HepG2 (cell line): ENCODE measurements around the gene ATN1. TPM values are rescaled to one million over a fixed set of nuclear protein-coding genes. Genes with fewer than 3 reads are reported as not detected.
A peak's percentile ranks its signal among the peaks of the same experiment; 100 is the strongest.

Experiments
- DNMT1 ChIP-seq: sonication (generic); formaldehyde crosslinking; IDR thresholded peaks from 2 replicates; pipeline ENCODE4 v1.5.1; 2020; ENCODE audit warnings: mild to moderate bottlenecking, missing genetic modification reagents
- ESRRA ChIP-seq: sonication (generic); formaldehyde crosslinking; IDR thresholded peaks from 2 replicates; pipeline ENCODE4 v1.5.1; 2020; ENCODE audit warnings: mild to moderate bottlenecking, low read depth, missing genetic modification reagents
- HNF4A ChIP-seq: sonication (generic); formaldehyde crosslinking; IDR thresholded peaks from 2 replicates; pipeline ENCODE4 v1.4.0; 2020; ENCODE audit warnings: missing genetic modification reagents
- HOXA5 ChIP-seq: sonication (generic); formaldehyde crosslinking; IDR thresholded peaks from 2 replicates; pipeline ENCODE4 v1.4.0; 2020; ENCODE audit warnings: missing genetic modification reagents
- HOXA9 ChIP-seq: sonication (generic); formaldehyde crosslinking; IDR thresholded peaks from 2 replicates; pipeline ENCODE4 v1.8.1; 2022; ENCODE audit warnings: missing genetic modification reagents, mild to moderate bottlenecking, moderate library complexity, borderline replicate concordance
- HOXD1 ChIP-seq: sonication (generic); formaldehyde crosslinking; IDR thresholded peaks from 2 replicates; pipeline ENCODE4 v1.5.0; 2020; ENCODE audit warnings: missing genetic modification reagents
- KLF6 ChIP-seq: IDR thresholded peaks from 2 replicates; pipeline ENCODE4 v1.8.0; 2016; ENCODE audit warnings: missing biosample characterization, missing genetic modification reagents
- MLXIP ChIP-seq: sonication (generic); formaldehyde crosslinking; IDR thresholded peaks from 2 replicates; pipeline ENCODE4 v1.9.0; 2021; ENCODE audit warnings: missing genetic modification reagents, borderline replicate concordance
- MNT ChIP-seq: fragments of 450-650 bp; IDR thresholded peaks from 2 replicates; pipeline ENCODE4 v1.6.1; 2016
- MXI1 ChIP-seq: IDR thresholded peaks from 3 replicates; pipeline ENCODE4 v1.6.1; 2012; ENCODE audit warnings: low read depth, low read length, inconsistent platforms, borderline replicate concordance
- NCOA1 ChIP-seq: sonication (generic); formaldehyde crosslinking; IDR thresholded peaks from 2 replicates; pipeline ENCODE4 v1.9.0; 2021; ENCODE audit warnings: missing genetic modification reagents
- NFYC ChIP-seq: IDR thresholded peaks from 2 replicates; pipeline ENCODE4 v1.6.1; 2016; ENCODE audit warnings: missing genetic modification reagents, missing compliant biosample characterization
- NR2F2 ChIP-seq: IDR thresholded peaks from 2 replicates; pipeline ENCODE4 v1.6.1; 2012; ENCODE audit warnings: low read depth, inconsistent platforms, borderline replicate concordance
- REL ChIP-seq: sonication (generic); formaldehyde crosslinking; conservative IDR thresholded peaks from 2 replicates; pipeline ENCODE4 v1.8.0; 2022; ENCODE audit warnings: mild to moderate bottlenecking, missing genetic modification reagents, moderate library complexity
- SAP130 ChIP-seq: IDR thresholded peaks from 2 replicates; pipeline ENCODE4 v1.6.1; 2016; ENCODE audit warnings: low read depth
- SMARCC2 ChIP-seq: fragments of 450-650 bp; IDR thresholded peaks from 2 replicates; pipeline ENCODE4 v1.6.1; 2017; ENCODE audit warnings: antibody characterized with exemption, mild to moderate bottlenecking
- SP4 ChIP-seq: sonication (generic); formaldehyde crosslinking; IDR thresholded peaks from 2 replicates; pipeline ENCODE4 v1.8.1; 2023; ENCODE audit warnings: mild to moderate bottlenecking, missing genetic modification reagents
- TAF15 ChIP-seq: fragments of 200-400 bp; formaldehyde crosslinking; IDR thresholded peaks from one replicate; pipeline ENCODE4 v1.6.1; 2018; ENCODE audit warnings: mild to moderate bottlenecking, low read depth, low read length; ENCODE audit not compliant: poor library complexity, severe bottlenecking
- TIGD3 ChIP-seq: sonication (generic); formaldehyde crosslinking; IDR thresholded peaks from 2 replicates; pipeline ENCODE4 v1.5.1; 2020; ENCODE audit warnings: mild to moderate bottlenecking, missing genetic modification reagents, borderline replicate concordance
- ZBTB7A ChIP-seq: sonication (generic); formaldehyde crosslinking; IDR thresholded peaks from 2 replicates; pipeline ENCODE4 v1.8.0; 2022; ENCODE audit warnings: mild to moderate bottlenecking, missing genetic modification reagents
- ZBTB8A ChIP-seq: sonication (generic); formaldehyde crosslinking; IDR thresholded peaks from 2 replicates; pipeline ENCODE4 v1.4.0; 2020; ENCODE audit warnings: mild to moderate bottlenecking, low read depth, missing genetic modification reagents, borderline replicate concordance
- ZNF160 ChIP-seq: sonication (generic); formaldehyde crosslinking; IDR thresholded peaks from 2 replicates; pipeline ENCODE4 v1.8.0; 2022; ENCODE audit warnings: mild to moderate bottlenecking, inconsistent platforms, missing genetic modification reagents
- ZNF329 ChIP-seq: sonication (generic); formaldehyde crosslinking; IDR thresholded peaks from 2 replicates; pipeline ENCODE4 v1.9.0; 2021; ENCODE audit warnings: low read depth, mild to moderate bottlenecking, missing genetic modification reagents
- ZNF557 ChIP-seq: sonication (generic); formaldehyde crosslinking; IDR thresholded peaks from 2 replicates; pipeline ENCODE4 v1.4.0; 2020; ENCODE audit warnings: missing genetic modification reagents
- ZNF564 ChIP-seq: sonication (generic); formaldehyde crosslinking; IDR thresholded peaks from 2 replicates; pipeline ENCODE4 v1.8.1; 2023; ENCODE audit warnings: mild to moderate bottlenecking, missing genetic modification reagents
- ZNF652 ChIP-seq: IDR thresholded peaks from 2 replicates; pipeline ENCODE4 v1.6.1; 2016; ENCODE audit warnings: low read depth, borderline replicate concordance
- polyA plus RNA-seq, 8 experiments: library from polyadenylated mRNA; depleted of rRNA in 3 of 8; stranded (reverse) in 7 of 8; unstranded in 1 of 8; fragments of >200 nt; fragmentation: Illumina TruSeq in 4 of 8; extraction: Trizol in 4 of 8; gene quantifications; 2 replicates each; pipeline versions ENCODE4 v1.2.1 to v1.2.3, GENCODE V29; 2011 to 2016; ENCODE audit warnings: low read depth in 4 of 8, missing spikeins in 1 of 8, mixed read lengths in 1 of 8; ENCODE audit not compliant: insufficient read depth in 1 of 8
- total RNA-seq, 5 experiments: library from RNA; depleted of rRNA; stranded (reverse); fragments of >200 nt; fragmentation: Illumina TruSeq; extraction: Trizol; gene quantifications; 2 replicates each; pipeline ENCODE4 v1.2.3, GENCODE V29; 2016; ENCODE audit warnings: low read depth in 1 of 5

ATN1 gene
- total and polyA plus RNA-seq, 2 of the 13 experiments (the other 11 are each of a cell fraction or from before 2014, with no cell fraction given) = 2.1 to 8.6 TPM

GRCh38 chr12:6937481-6938352 is 10.0 kb downstream of the ATN1 start (continued):
- TF ChIP-seq MLXIP (no peak), ZNF329 (CRISPR knock-in tag) (peak; percentile 1; the same call in 1 of the 2 replicates), HNF4A (CRISPR knock-in tag) (no peak), KLF6 (CRISPR knock-in tag) (peak; percentile 48; the same call in 1 of the 2 replicates), SP4 (peak; percentile 83), NCOA1 (no peak), SMARCC2 (no peak), ZNF557 (CRISPR knock-in tag) (no peak), DNMT1 (CRISPR knock-in tag) (0 out of 2 replicates have a peak, but pooled peaks have one; percentile 39), ZBTB7A (CRISPR knock-in tag) (peak; percentile 36; the same call in 1 of the 2 replicates), NR2F2 (peak; percentile 46; the same call in 1 of the 2 replicates), TAF15 (peak; percentile 95), ZBTB8A (CRISPR knock-in tag) (no peak), NFYC (CRISPR knock-in tag) (peak; percentile 49), ZNF652 (CRISPR knock-in tag) (peak; percentile 59; the same call in 1 of the 2 replicates), TIGD3 (CRISPR knock-in tag) (no peak), SAP130 (CRISPR knock-in tag) (peak; percentile 94), HOXD1 (CRISPR knock-in tag) (no peak), ESRRA (no peak; the same call in 1 of the 2 replicates), MNT (peak; percentile 60), MXI1 (peak; percentile 88; the same call in 1 of the 3 replicates), REL (CRISPR knock-in tag) (peak; percentile 79; the same call in 1 of the 2 replicates), ZNF564 (CRISPR knock-in tag) (no peak; the same call in 1 of the 2 replicates), ZNF160 (peak; percentile 83; the same call in 1 of the 2 replicates), HOXA9 (CRISPR knock-in tag) (no peak), HOXA5 (CRISPR knock-in tag) (no peak)
